Stomach smooth muscle (tissue), 2 donors: ENCODE measurements around the gene MCTP1.

ENCODE experiments used
- H3K27ac ChIP-seq: one replicate; pipeline ENCODE4 v1.7.0; 2013; ENCODE audit warnings: mild to moderate bottlenecking, low read length, inconsistent platforms
- H3K27me3 ChIP-seq, 2 donors: one replicate each; pipeline ENCODE4 v1.7.0; 2013; ENCODE audit warnings: low read length in 2 of 2; ENCODE audit not compliant: insufficient read depth in 2 of 2, control insufficient read depth in 1 of 2
- H3K36me3 ChIP-seq, 2 donors: one replicate each; pipeline ENCODE4 v1.7.0; 2013; ENCODE audit warnings: low read length in 2 of 2; ENCODE audit not compliant: control insufficient read depth in 2 of 2, insufficient read depth in 2 of 2
- H3K4me1 ChIP-seq: one replicate; pipeline ENCODE4 v1.7.0; 2013; ENCODE audit warnings: low read length; ENCODE audit not compliant: control insufficient read depth, insufficient read depth
- H3K4me3 ChIP-seq, 2 donors: one replicate each; pipeline ENCODE4 v1.7.0; 2013; ENCODE audit warnings: low read length in 2 of 2
- H3K9ac ChIP-seq, 2 donors: one replicate each; pipeline ENCODE4 v1.7.0; 2013; ENCODE audit warnings: low read length in 2 of 2, mild to moderate bottlenecking in 1 of 2
- H3K9me3 ChIP-seq, 2 donors: one replicate each; pipeline ENCODE4 v1.7.0; 2013; ENCODE audit warnings: low read length in 2 of 2; ENCODE audit not compliant: control insufficient read depth in 2 of 2
- donor health status: healthy.
- donor health status: Pancreatic carcinoma.

MCTP1 gene

DNA sequence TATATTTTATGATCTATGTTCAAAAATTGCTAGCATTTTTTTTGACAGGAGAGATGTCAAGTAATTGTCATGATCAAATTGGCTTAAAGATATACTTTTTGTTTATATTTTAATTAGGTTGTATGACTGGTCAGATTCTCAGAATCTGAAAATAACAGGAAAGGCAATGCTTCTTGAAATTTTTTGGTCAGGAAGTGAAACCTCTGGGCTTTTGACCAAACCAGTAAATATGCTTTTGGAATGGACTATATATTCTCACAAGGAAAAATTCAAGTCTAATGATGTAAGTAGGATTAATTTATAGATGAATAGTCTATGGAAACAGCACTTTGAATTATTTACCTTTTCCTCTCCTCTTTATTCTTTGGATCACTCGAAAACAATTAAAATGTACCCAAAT is 614.2 kb downstream of the MCTP1 start:
- H3K9me3 ChIP-seq, result no peaks in the 10 kb centered on the region
- no peaks in the 10 kb centered on the region for H3K4me1 ChIP-seq
- H3K4me3 ChIP-seq, result no peak overlapping the region
- H3K9ac ChIP-seq, result no peak overlapping the region
- no peaks in the 10 kb centered on the region for H3K36me3 ChIP-seq
- H3K27ac ChIP-seq, result no peak overlapping the region
- no peaks in the 10 kb centered on the region for H3K27me3 ChIP-seq

DNA sequence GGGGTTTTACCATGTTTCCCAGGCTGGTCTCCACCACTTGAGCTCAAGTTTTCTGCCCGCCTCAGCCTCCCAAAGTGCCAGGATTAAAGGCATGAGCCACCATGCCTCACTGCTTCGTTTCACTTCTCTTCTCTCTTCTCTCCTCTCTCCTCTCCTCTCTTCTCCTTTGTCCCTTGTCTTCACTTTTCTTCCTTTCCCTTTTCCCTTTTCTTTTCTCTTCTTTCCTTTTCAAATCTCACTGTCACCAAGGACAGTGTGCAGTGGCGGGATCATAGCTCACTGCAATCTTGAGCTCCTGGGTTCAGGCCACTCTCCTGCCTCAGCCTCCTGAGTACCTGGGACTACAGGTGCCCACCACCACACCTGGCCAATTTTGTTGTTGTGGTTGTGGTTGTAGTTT is 617.0 kb downstream of the MCTP1 start:
- no peaks in the 10 kb centered on the region for H3K4me1 ChIP-seq
- H3K9ac ChIP-seq, result no peak overlapping the region
- H3K27me3 ChIP-seq, result no peaks in the 10 kb centered on the region
- H3K4me3 ChIP-seq, result no peak overlapping the region
- no peaks in the 10 kb centered on the region for H3K36me3 ChIP-seq
- no peak overlapping the region for H3K27ac ChIP-seq
- no peaks in the 10 kb centered on the region for H3K9me3 ChIP-seq

DNA sequence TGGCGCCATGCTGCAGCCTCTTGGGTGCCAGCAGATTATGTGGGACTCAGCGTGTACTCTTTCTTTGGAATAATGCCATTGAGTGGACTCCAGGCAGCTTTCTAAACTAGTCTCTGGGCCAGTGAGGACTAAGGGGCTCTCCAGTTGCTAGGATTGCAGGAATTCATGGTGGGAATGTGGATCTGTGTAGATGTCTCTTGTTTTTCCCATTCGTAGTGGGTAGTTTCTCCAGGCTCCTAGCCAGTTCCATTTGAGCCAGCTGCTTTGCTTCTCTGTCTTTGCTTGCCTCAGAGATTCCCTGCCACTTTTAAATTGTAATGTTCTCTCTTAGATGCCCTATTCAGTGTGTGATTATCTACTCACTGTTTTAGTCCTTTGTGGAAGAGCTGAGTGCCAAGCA is 623.8 kb downstream of the MCTP1 start:
- Histone ChIP-seq H3K4me1 (no peaks in the 10 kb centered on the region), H3K9ac (no peak overlapping the region), H3K4me3 (no peak overlapping the region), H3K27me3 (no peaks in the 10 kb centered on the region), H3K36me3 (no peaks in the 10 kb centered on the region), H3K9me3 (no peaks in the 10 kb centered on the region), H3K27ac (no peak overlapping the region)

DNA sequence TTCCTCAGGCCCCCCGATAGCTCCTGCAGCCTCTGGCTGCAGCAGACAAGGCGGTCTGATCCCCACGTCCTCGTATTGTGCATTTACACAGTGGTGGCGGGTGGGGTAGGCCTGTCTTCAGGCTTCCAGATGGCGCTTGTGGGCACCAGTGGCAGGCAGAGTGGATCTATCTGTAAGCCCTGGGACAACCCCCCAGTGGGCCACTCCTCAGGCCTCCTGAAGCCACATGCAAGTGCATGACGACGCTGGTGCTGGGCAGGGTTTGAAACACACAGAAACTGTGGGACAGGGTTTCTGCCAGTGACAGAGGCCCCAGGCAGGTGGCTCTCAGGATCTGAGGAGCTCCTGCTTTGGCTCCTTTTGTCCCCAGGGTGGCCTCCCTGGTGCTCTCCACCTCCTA is 624.4 kb downstream of the MCTP1 start:
- H3K27ac ChIP-seq, result no peak overlapping the region
- H3K4me1 ChIP-seq, result no peaks in the 10 kb centered on the region
- no peak overlapping the region for H3K9ac ChIP-seq
- H3K9me3 ChIP-seq, result no peaks in the 10 kb centered on the region
- no peak overlapping the region for H3K4me3 ChIP-seq
- no peaks in the 10 kb centered on the region for H3K36me3 ChIP-seq
- H3K27me3 ChIP-seq, result no peaks in the 10 kb centered on the region

DNA sequence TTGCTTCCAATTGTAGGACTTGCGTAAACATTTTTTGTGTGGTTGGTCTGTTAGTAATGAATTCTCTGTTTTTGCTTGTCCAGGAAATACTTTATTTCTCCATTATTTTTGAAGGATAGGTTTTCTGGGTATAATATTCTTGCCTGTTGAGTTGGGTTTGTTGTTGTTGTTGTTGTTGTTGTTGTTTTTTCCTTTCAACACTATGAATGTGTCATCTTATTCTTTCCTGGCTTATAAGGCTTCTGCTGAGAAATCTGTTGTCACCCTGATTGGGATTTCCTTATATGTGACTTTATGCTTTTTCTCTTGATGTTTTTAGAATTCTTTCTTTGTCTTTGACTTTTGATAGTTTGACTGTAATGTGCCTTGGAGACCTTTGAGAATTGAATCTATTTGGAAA is 626.6 kb downstream of the MCTP1 start:
- H3K9ac ChIP-seq, result no peak overlapping the region
- no peak overlapping the region for H3K4me3 ChIP-seq
- H3K36me3 ChIP-seq, result peaks cover 0 to 3% of the 10 kb centered on the region in 2 donors
- no peaks in the 10 kb centered on the region for H3K4me1 ChIP-seq
- no peaks in the 10 kb centered on the region for H3K27me3 ChIP-seq
- no peak overlapping the region for H3K27ac ChIP-seq
- H3K9me3 ChIP-seq, result no peaks in the 10 kb centered on the region
